A549 (cell line): Measurements from ENCODE around the gene MYCBP. TPM values are rescaled to one million over a fixed set of nuclear protein-coding genes. Genes with fewer than 3 reads are reported as not detected.

Source experiments
- ATAC-seq, 2 experiments: fragments of 200-7000 bp in 1 of 2; fragments of >200 bp in 1 of 2; cut with Nextera tagmentation in 1 of 2; cut with Tn5 transposase in 1 of 2; 3 replicates each; pipeline versions ENCODE4 v1.8.0 to v1.9.1; 2018 to 2020; ENCODE audit warnings: mild to moderate bottlenecking in 1 of 2, moderate library complexity in 1 of 2
- CTCF ChIA-PET: fragments of 300-600 bp; sonication (Branson Sonifier 250); formaldehyde crosslinking; extraction: SDS; loops from one replicate; lab custom pipeline; 2021; ENCODE audit warnings: antibody characterized with exemption, inconsistent platforms; lab: Yijun Ruan, JAX
- POLR2A ChIA-PET: fragments of 350-600 bp; formaldehyde crosslinking; extraction: SDS; loops from one replicate; lab custom pipeline; 2021; ENCODE audit warnings: antibody characterized with exemption, inconsistent platforms; lab: Yijun Ruan, JAX
- DNase-seq, 2 experiments: peaks; one replicate each; pipeline versions ENCODE4 v3.0.0 to v3.0.0-alpha.2; 2011 to 2016; ENCODE audit warnings: low read depth in 1 of 2, low spot score in 1 of 2
- FAIRE-seq: peaks from 2 replicates; lab custom pipeline; 2011; peaks lifted over from hg19 to GRCh38; lab: Jason Lieb, UNC
- H3K27ac ChIP-seq, 2 experiments: fragments of >200 bp; sonication (Bioruptor Twin); formaldehyde crosslinking; 3 replicates each; pipeline ENCODE4 v1.5.1; 2016 to 2017
- H3K4me1 ChIP-seq: fragments of >200 bp; sonication (Bioruptor Twin); formaldehyde crosslinking; 3 replicates; pipeline ENCODE4 v1.6.1; 2016
- H3K4me2 ChIP-seq: fragments of >200 bp; sonication (Bioruptor Twin); formaldehyde crosslinking; 3 replicates; pipeline ENCODE4 v1.6.1; 2016
- H3K4me3 ChIP-seq: fragments of >200 bp; sonication (Bioruptor Twin); formaldehyde crosslinking; 3 replicates; pipeline ENCODE4 v1.5.1; 2016
- H3K9me3 ChIP-seq: fragments of >200 bp; sonication (Bioruptor Twin); formaldehyde crosslinking; 3 replicates; pipeline ENCODE4 v1.6.1; 2016
- BHLHE40 ChIP-seq: IDR thresholded peaks from 2 replicates; pipeline ENCODE4 v1.6.1; 2012; ENCODE audit warnings: low read depth, low read length, inconsistent platforms
- CBX8 ChIP-seq: fragments of 200-600 bp; sonication (generic); IDR thresholded peaks from 2 replicates; pipeline ENCODE4 v1.6.1; 2016
- CEBPB ChIP-seq, 2 experiments: fragments of >200 bp in 1 of 2; sonication (Bioruptor Twin) in 1 of 2; formaldehyde crosslinking in 1 of 2; IDR thresholded peaks; 2 replicates each; pipeline ENCODE4 v1.6.1; 2012 to 2016
- E2F6 ChIP-seq: IDR thresholded peaks from 2 replicates; pipeline ENCODE4 v1.6.1; 2012; ENCODE audit warnings: low read depth, borderline replicate concordance
- EHF ChIP-seq: fragments of 250-450 bp; sonication (Bioruptor Pico); IDR thresholded peaks from 2 replicates; pipeline ENCODE4 v1.5.0; 2020; ENCODE audit warnings: mild to moderate bottlenecking
- EHMT2 ChIP-seq: fragments of 200-600 bp; sonication (generic); IDR thresholded peaks from 2 replicates; pipeline ENCODE4 v1.6.1; 2016; ENCODE audit warnings: antibody characterized with exemption, low read depth, mild to moderate bottlenecking, moderate library complexity
- EP300 ChIP-seq, 2 experiments: fragments of >200 bp; sonication (Bioruptor Twin); formaldehyde crosslinking; IDR thresholded peaks; 2 replicates in 1 of 2; 3 replicates in 1 of 2; pipeline ENCODE4 v1.6.1; 2016 to 2017
- FOSL2 ChIP-seq, 2 experiments: fragments of 450-650 bp in 1 of 2; fragments of >200 bp in 1 of 2; sonication (Bioruptor Twin) in 1 of 2; formaldehyde crosslinking; IDR thresholded peaks; 2 replicates each; pipeline versions ENCODE4 v1.5.0 to v1.6.1; 2016 to 2020; ENCODE audit warnings: mild to moderate bottlenecking in 1 of 2, moderate library complexity in 1 of 2
- FOXS1 ChIP-seq: fragments of 250-450 bp; sonication (Bioruptor Pico); IDR thresholded peaks from 2 replicates; pipeline ENCODE4 v1.5.0; 2020; ENCODE audit warnings: mild to moderate bottlenecking, moderate library complexity
- HDAC2 ChIP-seq: fragments of 200-600 bp; sonication (generic); IDR thresholded peaks from 2 replicates; pipeline ENCODE4 v1.6.1; 2016
- JUN ChIP-seq, 2 experiments: fragments of >200 bp; sonication (Bioruptor Twin); formaldehyde crosslinking; IDR thresholded peaks; 2 replicates in 1 of 2; 3 replicates in 1 of 2; pipeline ENCODE4 v1.6.1; 2016 to 2017
- JUNB ChIP-seq: fragments of >200 bp; sonication (Bioruptor Twin); formaldehyde crosslinking; IDR thresholded peaks from 2 replicates; pipeline ENCODE4 v1.6.1; 2016
- MAFK ChIP-seq: fragments of 450-650 bp; IDR thresholded peaks from 2 replicates; pipeline ENCODE4 v1.6.1; 2014; ENCODE audit not compliant: partially characterized antibody
- NFE2L2 ChIP-seq: fragments of 150-350 bp; conservative IDR thresholded peaks from 2 replicates; pipeline ENCODE4 v1.6.1; 2014; ENCODE audit warnings: low read length
- NR3C1 ChIP-seq: fragments of >200 bp; sonication (Bioruptor Twin); formaldehyde crosslinking; IDR thresholded peaks from 3 replicates; pipeline ENCODE4 v1.6.1; 2017
- PHF8 ChIP-seq: fragments of 200-600 bp; sonication (generic); IDR thresholded peaks from 2 replicates; pipeline ENCODE4 v1.6.1; 2016; ENCODE audit warnings: low read depth, mild to moderate bottlenecking, antibody characterized with exemption, moderate library complexity, borderline replicate concordance
- RAD21 ChIP-seq, 2 experiments: fragments of >200 bp in 1 of 2; sonication (Bioruptor Twin) in 1 of 2; formaldehyde crosslinking in 1 of 2; IDR thresholded peaks in 1 of 2; conservative IDR thresholded peaks in 1 of 2; 2 replicates in 1 of 2; 3 replicates in 1 of 2; pipeline ENCODE4 v1.6.1; 2012 to 2018; ENCODE audit warnings: inconsistent platforms in 1 of 2
- RARB ChIP-seq: fragments of 250-450 bp; sonication (Bioruptor Pico); IDR thresholded peaks from 2 replicates; pipeline ENCODE4 v1.8.0; 2021; ENCODE audit warnings: mild to moderate bottlenecking, moderate library complexity
- RCOR1 ChIP-seq: fragments of 150-350 bp; IDR thresholded peaks from 2 replicates; pipeline ENCODE4 v1.6.1; 2014; ENCODE audit warnings: antibody characterized with exemption, low read length, low read depth
- RFX5 ChIP-seq: fragments of 450-650 bp; IDR thresholded peaks from 2 replicates; pipeline ENCODE4 v1.7.1; 2014; ENCODE audit warnings: antibody characterized with exemption, mild to moderate bottlenecking, moderate library complexity
- SMC3 ChIP-seq: fragments of >200 bp; sonication (Bioruptor Twin); formaldehyde crosslinking; IDR thresholded peaks from 3 replicates; pipeline ENCODE4 v1.6.1; 2018; ENCODE audit warnings: inconsistent platforms
- USF2 ChIP-seq: fragments of 450-650 bp; IDR thresholded peaks from 2 replicates; pipeline ENCODE4 v1.6.1; 2014; ENCODE audit warnings: antibody characterized with exemption
- ZNF302 ChIP-seq: fragments of 250-450 bp; sonication (Bioruptor Pico); IDR thresholded peaks from 2 replicates; pipeline ENCODE4 v1.9.0; 2021; ENCODE audit warnings: inconsistent platforms, mild to moderate bottlenecking, moderate library complexity
- ZSCAN20 ChIP-seq: fragments of 250-450 bp; sonication (Bioruptor Pico); IDR thresholded peaks from 2 replicates; pipeline ENCODE4 v1.8.0; 2022; ENCODE audit warnings: mild to moderate bottlenecking, moderate library complexity
- WGBS: methylation state at CpG from one replicate; pipeline ENCODE4 v1.1.6; 2017; ENCODE audit errors: missing lambda C conversion rate; 5-methylcytosine and 5-hydroxymethylcytosine counted together
- polyA plus RNA-seq, 4 experiments: library from polyadenylated mRNA; depleted of rRNA in 3 of 4; stranded (reverse); fragments of >200 nt; fragmentation: RNase III in 1 of 4; extraction: RNeasy Plus Mini Kit Qiagen cat#74134 plus additional on column Dnase treatment in 1 of 4; gene quantifications; 2 replicates in 3 of 4; 3 replicates in 1 of 4; pipeline ENCODE4 v1.2.3, GENCODE V29; 2011 to 2017
- TF ChIP-seq, protein P1 (sequence below): IDR thresholded peaks from 2 replicates; pipeline ENCODE4 v1.6.1; 2012
- TF ChIP-seq, protein P2 (sequence below): fragments of >200 bp; sonication (Bioruptor Twin); formaldehyde crosslinking; IDR thresholded peaks from 3 replicates; pipeline ENCODE4 v1.5.1; 2016
- TF ChIP-seq, protein P3 (sequence below): fragments of >200 bp; sonication (Bioruptor Twin); formaldehyde crosslinking; IDR thresholded peaks from 2 replicates; pipeline ENCODE4 v1.6.1; 2016
- TF ChIP-seq, protein P4 (sequence below): fragments of 150-350 bp; IDR thresholded peaks from 2 replicates; pipeline ENCODE4 v1.6.1; 2014; ENCODE audit warnings: low read depth, mild to moderate bottlenecking, low read length
- TF ChIP-seq, protein P5 (sequence below): fragments of >200 bp; sonication (Bioruptor Twin); formaldehyde crosslinking; IDR thresholded peaks from 3 replicates; pipeline ENCODE4 v1.6.1; 2016

The MYCBP gene
- polyA plus RNA-seq, 2 of the 4 experiments (the other 2 are of a cell fraction): 25.0 to 25.5 TPM

DNA sequence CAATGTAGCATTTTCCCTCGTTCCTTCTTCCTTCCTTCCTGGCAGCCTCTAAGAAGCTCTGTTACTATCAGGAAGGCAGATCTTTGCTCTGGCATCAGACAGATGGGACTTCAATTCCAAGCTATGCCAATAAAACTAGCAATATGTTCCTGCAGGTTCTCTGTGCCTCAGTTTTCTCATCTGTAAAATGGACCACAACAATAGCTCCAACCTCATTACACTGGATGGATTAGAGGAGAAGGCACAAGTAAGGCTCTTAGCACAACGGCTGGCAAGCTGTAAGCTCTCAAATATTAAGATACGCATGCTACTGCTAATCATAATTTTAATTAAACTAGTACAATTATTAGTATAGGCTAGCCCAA is 40.8 kb downstream of the MYCBP start:
- no peak overlapping the region for H3K27ac ChIP-seq
- no peak overlapping the region for H3K4me3 ChIP-seq
- DNase-seq (no peak), ATAC-seq (no peak), FAIRE-seq (no peak)
- no peaks in the 10 kb centered on the region for H3K9me3 ChIP-seq
- TF ChIP-seq JUNB: no peak
- TF ChIP-seq, protein P1, sequence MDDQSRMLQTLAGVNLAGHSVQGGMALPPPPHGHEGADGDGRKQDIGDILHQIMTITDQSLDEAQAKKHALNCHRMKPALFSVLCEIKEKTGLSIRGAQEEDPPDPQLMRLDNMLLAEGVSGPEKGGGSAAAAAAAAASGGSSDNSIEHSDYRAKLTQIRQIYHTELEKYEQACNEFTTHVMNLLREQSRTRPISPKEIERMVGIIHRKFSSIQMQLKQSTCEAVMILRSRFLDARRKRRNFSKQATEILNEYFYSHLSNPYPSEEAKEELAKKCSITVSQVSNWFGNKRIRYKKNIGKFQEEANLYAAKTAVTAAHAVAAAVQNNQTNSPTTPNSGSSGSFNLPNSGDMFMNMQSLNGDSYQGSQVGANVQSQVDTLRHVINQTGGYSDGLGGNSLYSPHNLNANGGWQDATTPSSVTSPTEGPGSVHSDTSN: no peak
- no peak for TF ChIP-seq HDAC2
- TF ChIP-seq ZNF302: no peak
- TF ChIP-seq, protein P2, sequence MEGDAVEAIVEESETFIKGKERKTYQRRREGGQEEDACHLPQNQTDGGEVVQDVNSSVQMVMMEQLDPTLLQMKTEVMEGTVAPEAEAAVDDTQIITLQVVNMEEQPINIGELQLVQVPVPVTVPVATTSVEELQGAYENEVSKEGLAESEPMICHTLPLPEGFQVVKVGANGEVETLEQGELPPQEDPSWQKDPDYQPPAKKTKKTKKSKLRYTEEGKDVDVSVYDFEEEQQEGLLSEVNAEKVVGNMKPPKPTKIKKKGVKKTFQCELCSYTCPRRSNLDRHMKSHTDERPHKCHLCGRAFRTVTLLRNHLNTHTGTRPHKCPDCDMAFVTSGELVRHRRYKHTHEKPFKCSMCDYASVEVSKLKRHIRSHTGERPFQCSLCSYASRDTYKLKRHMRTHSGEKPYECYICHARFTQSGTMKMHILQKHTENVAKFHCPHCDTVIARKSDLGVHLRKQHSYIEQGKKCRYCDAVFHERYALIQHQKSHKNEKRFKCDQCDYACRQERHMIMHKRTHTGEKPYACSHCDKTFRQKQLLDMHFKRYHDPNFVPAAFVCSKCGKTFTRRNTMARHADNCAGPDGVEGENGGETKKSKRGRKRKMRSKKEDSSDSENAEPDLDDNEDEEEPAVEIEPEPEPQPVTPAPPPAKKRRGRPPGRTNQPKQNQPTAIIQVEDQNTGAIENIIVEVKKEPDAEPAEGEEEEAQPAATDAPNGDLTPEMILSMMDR: no peak
- TF ChIP-seq BHLHE40: no peak
- TF ChIP-seq USF2: no peak
- TF ChIP-seq CEBPB (IDR thresholded peaks at IDR 0.05): no peak
- TF ChIP-seq, protein P3, sequence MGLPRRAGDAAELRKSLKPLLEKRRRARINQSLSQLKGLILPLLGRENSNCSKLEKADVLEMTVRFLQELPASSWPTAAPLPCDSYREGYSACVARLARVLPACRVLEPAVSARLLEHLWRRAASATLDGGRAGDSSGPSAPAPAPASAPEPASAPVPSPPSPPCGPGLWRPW: no peak
- TF ChIP-seq FOXS1: no peak
- TF ChIP-seq RFX5: no peak
- TF ChIP-seq PHF8: no peak
- no peak for TF ChIP-seq RAD21 (conservative IDR thresholded peaks at IDR 0.05 in 1 of 2, IDR thresholded peaks at IDR 0.05 in 1 of 2)
- TF ChIP-seq RARB (CRISPR knock-in tag): no peak
- no peak for TF ChIP-seq NR3C1
- CTCF ChIA-PET: interaction anchor here (1.1 kb wide), 2 partner anchors 14 to 813 kb away, joined by 4 read pairs; no protein-coding TSS in a partner anchor
- WGBS: 62% methylated on average over 3 of the region's 3 CpGs
- H3K4me1 ChIP-seq: no peaks in the 10 kb centered on the region
- H3K4me2 ChIP-seq: no peak overlapping the region
- POLR2A ChIA-PET: no interaction called here

GRCh38 chr1:38831731-38832369 is 41.3 kb downstream of the MYCBP start:
- no peak overlapping the region for H3K27ac ChIP-seq
- DNase-seq: no peak
- no peak for ATAC-seq
- ChIA-PET POLR2A (no interaction called here), CTCF (interaction anchor here (1.0 to 1.1 kb wide), 3 partner anchors 13 to 813 kb away, joined by 3 to 4 read pairs (median 4); no protein-coding TSS in a partner anchor)
- no peaks in the 10 kb centered on the region for H3K9me3 ChIP-seq
- H3K4me1 ChIP-seq: no peaks in the 10 kb centered on the region
- H3K4me3 ChIP-seq: no peak overlapping the region
- TF ChIP-seq JUNB (no peak), RCOR1 (no peak), EP300 (IDR thresholded peaks at IDR 0.05) (no peak), ZSCAN20 (CRISPR knock-in tag) (no peak), EHMT2 (no peak), EHF (CRISPR knock-in tag) (no peak), MAFK (no peak), HDAC2 (no peak), RFX5 (no peak), CEBPB (IDR thresholded peaks at IDR 0.05) (no peak), CBX8 (no peak), FOSL2 (IDR thresholded peaks at IDR 0.05) (no peak), FOSL2 (CRISPR knock-in tag; IDR thresholded peaks at IDR 0.05) (no peak), SMC3 (no peak), E2F6 (no peak), JUN (IDR thresholded peaks at IDR 0.05) (no peak), USF2 (no peak), BHLHE40 (no peak), NFE2L2 (no peak)
- TF ChIP-seq, protein P4, sequence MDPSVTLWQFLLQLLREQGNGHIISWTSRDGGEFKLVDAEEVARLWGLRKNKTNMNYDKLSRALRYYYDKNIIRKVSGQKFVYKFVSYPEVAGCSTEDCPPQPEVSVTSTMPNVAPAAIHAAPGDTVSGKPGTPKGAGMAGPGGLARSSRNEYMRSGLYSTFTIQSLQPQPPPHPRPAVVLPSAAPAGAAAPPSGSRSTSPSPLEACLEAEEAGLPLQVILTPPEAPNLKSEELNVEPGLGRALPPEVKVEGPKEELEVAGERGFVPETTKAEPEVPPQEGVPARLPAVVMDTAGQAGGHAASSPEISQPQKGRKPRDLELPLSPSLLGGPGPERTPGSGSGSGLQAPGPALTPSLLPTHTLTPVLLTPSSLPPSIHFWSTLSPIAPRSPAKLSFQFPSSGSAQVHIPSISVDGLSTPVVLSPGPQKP: no peak
- TF ChIP-seq, protein P5, sequence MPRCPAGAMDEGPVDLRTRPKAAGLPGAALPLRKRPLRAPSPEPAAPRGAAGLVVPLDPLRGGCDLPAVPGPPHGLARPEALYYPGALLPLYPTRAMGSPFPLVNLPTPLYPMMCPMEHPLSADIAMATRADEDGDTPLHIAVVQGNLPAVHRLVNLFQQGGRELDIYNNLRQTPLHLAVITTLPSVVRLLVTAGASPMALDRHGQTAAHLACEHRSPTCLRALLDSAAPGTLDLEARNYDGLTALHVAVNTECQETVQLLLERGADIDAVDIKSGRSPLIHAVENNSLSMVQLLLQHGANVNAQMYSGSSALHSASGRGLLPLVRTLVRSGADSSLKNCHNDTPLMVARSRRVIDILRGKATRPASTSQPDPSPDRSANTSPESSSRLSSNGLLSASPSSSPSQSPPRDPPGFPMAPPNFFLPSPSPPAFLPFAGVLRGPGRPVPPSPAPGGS: no peak
- no peak for FAIRE-seq
- 42% methylated on average over 6 of the region's 6 CpGs for WGBS
- H3K4me2 ChIP-seq: no peak overlapping the region
